GM12878 (cell line): ENCODE results near the gene TAPT1. TPM values are rescaled to one million over a fixed set of nuclear protein-coding genes. Genes with fewer than 3 reads are reported as not detected.

ENCODE experiments used
- ATAC-seq: fragments of 200-7000 bp; cut with Tn5 transposase; 3 replicates; pipeline ENCODE4 v1.9.1; 2020; ENCODE audit warnings: mild to moderate bottlenecking, moderate library complexity
- BruUV-seq: library from RNA; stranded (reverse); fragments of 400-500 nt; replicated peaks from 2 replicates; lab custom pipeline; 2021; lab: Mats Ljungman, UMichigan
- CTCF ChIA-PET: fragments of 300-600 bp; sonication (Branson Sonifier 250); formaldehyde crosslinking; extraction: SDS; loops from one replicate; lab custom pipeline; 2021; ENCODE audit warnings: inconsistent platforms; lab: Yijun Ruan, JAX
- POLR2A ChIA-PET: fragments of 350-600 bp; formaldehyde crosslinking; extraction: SDS; loops from one replicate; lab custom pipeline; 2021; ENCODE audit warnings: inconsistent platforms; lab: Charles Lee
- RAD21 ChIA-PET: fragments of 300-600 bp; sonication (Branson Sonifier 250); formaldehyde crosslinking; loops from one replicate; lab custom pipeline; 2023; ENCODE audit warnings: antibody characterized with exemption; ENCODE audit not compliant: unreplicated experiment; lab: Charles Lee
- SMC1A ChIA-PET: fragments of 300-600 bp; sonication (Branson Sonifier 250); formaldehyde crosslinking; loops from one replicate; lab custom pipeline; 2023; ENCODE audit not compliant: unreplicated experiment, uncharacterized antibody; lab: Charles Lee
- DNase-seq: peaks from one replicate; pipeline ENCODE4 v3.0.0-alpha.2; 2011; ENCODE audit warnings: low read depth, low spot score
- FAIRE-seq: peaks from 3 replicates; lab custom pipeline; 2011; peaks lifted over from hg19 to GRCh38; lab: Jason Lieb, UNC
- H2AFZ ChIP-seq: 2 replicates; pipeline ENCODE4 v1.6.0; 2011; ENCODE audit warnings: low read depth, low read length, control low read depth; ENCODE audit not compliant: control insufficient read depth
- H3K27ac ChIP-seq: 2 replicates; pipeline ENCODE4 v1.5.1; 2011; ENCODE audit warnings: control low read depth; ENCODE audit not compliant: control insufficient read depth, insufficient read depth
- H3K27me3 ChIP-seq, 2 experiments: replicated peaks in 1 of 2; 2 replicates each; pipeline versions ENCODE4 v1.6.0 to v1.6.1; 2011; ENCODE audit warnings: low read length in 1 of 2; ENCODE audit not compliant: control insufficient read depth in 2 of 2, insufficient read depth in 2 of 2
- H3K36me3 ChIP-seq, 2 experiments: 2 replicates each; pipeline ENCODE4 v1.5.1; 2011; ENCODE audit warnings: low read length in 1 of 2; ENCODE audit not compliant: control insufficient read depth in 2 of 2, insufficient read depth in 2 of 2
- H3K4me1 ChIP-seq: 2 replicates; pipeline ENCODE4 v1.6.1; 2011; ENCODE audit warnings: mild to moderate bottlenecking, low read length, moderate library complexity, mixed read lengths; ENCODE audit not compliant: control insufficient read depth, insufficient read depth
- H3K4me2 ChIP-seq: 2 replicates; pipeline ENCODE4 v1.6.0; 2011; ENCODE audit warnings: control low read depth; ENCODE audit not compliant: control insufficient read depth, insufficient read depth
- H3K4me3 ChIP-seq: fragments of 200-600 bp; sonication (generic); 2 replicates; pipeline ENCODE4 v1.5.1; 2016
- H3K79me2 ChIP-seq: 2 replicates; pipeline ENCODE4 v1.6.0; 2011; ENCODE audit warnings: low read length; ENCODE audit not compliant: control insufficient read depth, insufficient read depth
- H3K9ac ChIP-seq: 2 replicates; pipeline ENCODE4 v1.8.0; 2011; ENCODE audit warnings: low read length, control low read depth, mixed read lengths; ENCODE audit not compliant: control insufficient read depth, insufficient read depth
- H3K9me3 ChIP-seq: replicated peaks from 3 replicates; pipeline ENCODE4 v1.5.1; 2011; ENCODE audit warnings: mild to moderate bottlenecking, low read length; ENCODE audit not compliant: control insufficient read depth, insufficient read depth
- H4K20me1 ChIP-seq: 2 replicates; pipeline ENCODE4 v1.6.0; 2011; ENCODE audit not compliant: control insufficient read depth, insufficient read depth
- ATF7 ChIP-seq: fragments of 450-650 bp; IDR thresholded peaks from 2 replicates; pipeline ENCODE4 v1.6.1; 2016; ENCODE audit warnings: low read depth, mild to moderate bottlenecking
- CBX3 ChIP-seq: fragments of 200-600 bp; sonication (generic); IDR thresholded peaks from 2 replicates; pipeline ENCODE4 v1.6.1; 2016; ENCODE audit warnings: low read depth, borderline replicate concordance
- CEBPB ChIP-seq, 2 experiments: fragments of 150-350 bp in 1 of 2; IDR thresholded peaks; 2 replicates each; pipeline ENCODE4 v1.6.1; 2012 to 2014; ENCODE audit warnings: low read depth in 2 of 2, low read length in 2 of 2, borderline replicate concordance in 1 of 2, inconsistent platforms in 1 of 2
- CHD2 ChIP-seq: IDR thresholded peaks from 2 replicates; pipeline ENCODE4 v1.6.1; 2011; ENCODE audit warnings: low read depth, low read length, improper control_type of control experiment, borderline replicate concordance
- CTCF ChIP-seq, 3 experiments: IDR thresholded peaks in 2 of 3; conservative IDR thresholded peaks in 1 of 3; 2 replicates each; pipeline ENCODE4 v1.5.1; 2011; ENCODE audit warnings: low read depth in 3 of 3, low read length in 3 of 3, mild to moderate bottlenecking in 3 of 3, control low read depth in 2 of 3, moderate library complexity in 2 of 3, inconsistent platforms in 1 of 3, mixed read lengths in 1 of 3; ENCODE audit not compliant: control insufficient read depth in 2 of 3, insufficient read depth in 1 of 3; ENCODE audit errors: extremely low read depth in 1 of 3
- DPF2 ChIP-seq: fragments of 450-650 bp; IDR thresholded peaks from 2 replicates; pipeline ENCODE4 v1.6.1; 2017; ENCODE audit warnings: mild to moderate bottlenecking
- HCFC1 ChIP-seq: fragments of 150-350 bp; IDR thresholded peaks from 2 replicates; pipeline ENCODE4 v1.6.1; 2014; ENCODE audit warnings: low read length
- PAX8 ChIP-seq: fragments of 450-650 bp; IDR thresholded peaks from 2 replicates; pipeline ENCODE4 v1.6.1; 2017; ENCODE audit warnings: mild to moderate bottlenecking, moderate library complexity
- RUNX3 ChIP-seq: IDR thresholded peaks from 2 replicates; pipeline ENCODE4 v1.6.1; 2012; ENCODE audit warnings: low read length, inconsistent platforms
- SIX5 ChIP-seq: IDR thresholded peaks from 2 replicates; pipeline ENCODE4 v1.6.1; 2011; ENCODE audit warnings: mild to moderate bottlenecking, low read depth, low read length, moderate library complexity; ENCODE audit not compliant: severe bottlenecking
- SUZ12 ChIP-seq: fragments of 200-600 bp; sonication (generic); IDR thresholded peaks from one replicate; pipeline ENCODE4 v1.6.1; 2018; ENCODE audit warnings: antibody characterized with exemption, mild to moderate bottlenecking; ENCODE audit not compliant: unreplicated experiment
- WGBS: methylation state at CpG from one replicate; pipeline ENCODE4 v1.1.6; 2016; ENCODE audit warnings: low lambda C conversion rate; ENCODE audit not compliant: insufficient replicate concordance, insufficient coverage; ENCODE audit errors: missing lambda C conversion rate; 5-methylcytosine and 5-hydroxymethylcytosine counted together
- in situ Hi-C: fragments of 300-500 bp; cut with MboI; formaldehyde crosslinking; loops from 9 replicates; pipeline ENCODE4 v1.14.3; 2018; ENCODE audit warnings: mixed read lengths
- intact Hi-C: fragments of 100-400 bp; cut with micrococcal nuclease; formaldehyde crosslinking; loops from one replicate; pipeline ENCODE4 v1.14.2; 2022; ENCODE audit not compliant: unreplicated experiment
- polyA plus RNA-seq, 11 experiments: library from polyadenylated mRNA; depleted of rRNA in 4 of 11; unstranded in 6 of 11; stranded (reverse) in 5 of 11; fragments of >200 nt; fragmentation: Nextera tagmentation in 4 of 11; fragmentation: Illumina TruSeq in 1 of 11; extraction: Ambion mirVana in 4 of 11; extraction: Trizol in 1 of 11; gene quantifications; 1 replicate in 1 of 11; 2 replicates in 10 of 11; pipeline versions ENCODE4 v1.2.1 to v1.2.3, GENCODE V29; 2011 to 2016; ENCODE audit warnings: inconsistent platforms in 2 of 11, missing spikeins in 2 of 11, low read depth in 1 of 11
- total RNA-seq, 4 experiments: library from RNA; depleted of rRNA in 3 of 4; stranded (reverse); fragments of >200 nt in 3 of 4; fragmentation: Illumina TruSeq in 1 of 4; extraction: Trizol in 1 of 4; gene quantifications; 2 replicates each; pipeline versions ENCODE4 v1.2.1 to v1.2.3, GENCODE V29; 2013 to 2021
- TF ChIP-seq, protein P1 (sequence below): fragments of 450-650 bp; IDR thresholded peaks from 2 replicates; pipeline ENCODE4 v1.6.1; 2018; ENCODE audit warnings: mild to moderate bottlenecking, low read depth, moderate library complexity; ENCODE audit not compliant: partially characterized antibody
- TF ChIP-seq, protein P2 (sequence below): fragments of 450-650 bp; conservative IDR thresholded peaks from 2 replicates; pipeline ENCODE4 v1.6.1; 2017; ENCODE audit warnings: mild to moderate bottlenecking, moderate library complexity

The TAPT1 gene
- total and polyA plus RNA-seq, 10 of the 15 experiments (the other 5 are each of a cell fraction or from before 2014, with no cell fraction given) = 0.91 to 23.3 (median 9.5) TPM

GRCh38 chr4:16250661-16251365 is 24.5 kb upstream of the TAPT1 start:
- Histone ChIP-seq H3K4me2 (no peak overlapping the region), H2AFZ (no peak overlapping the region), H3K36me3 (no peaks in the 10 kb centered on the region), H3K27me3 (no peaks in the 10 kb centered on the region), H3K4me3 (no peak overlapping the region), H3K4me1 (no peaks in the 10 kb centered on the region), H3K79me2 (no peaks in the 10 kb centered on the region), H3K9ac (no peak overlapping the region), H3K9me3 (no peaks in the 10 kb centered on the region), H4K20me1 (no peaks in the 10 kb centered on the region), H3K27ac (no peak overlapping the region)
- 68% methylated on average over 5 of the region's 6 CpGs for WGBS
- intact Hi-C loops (no loop called here), in situ Hi-C loops (no loop called here)
- CTCF ChIA-PET = interaction anchor here (1.3 kb wide), 1 partner anchor 54 kb away, joined by 3 read pairs; no protein-coding TSS in a partner anchor
- FAIRE-seq = no peak
- ATAC-seq = no peak
- RAD21 ChIA-PET = no interaction called here
- DNase-seq = no peak
- POLR2A ChIA-PET = interaction anchor here (0.5 to 0.7 kb wide), 2 partner anchors 222 to 1192 kb away, joined by 3 to 4 read pairs; no protein-coding TSS in a partner anchor
- SMC1A ChIA-PET = interaction anchor here (0.6 to 1.9 kb wide), 3 partner anchors 14 to 537 kb away, joined by 3 to 6 read pairs (median 3); no protein-coding TSS in a partner anchor
- BruUV-seq = no TSS peak
- TF ChIP-seq DPF2 (no peak), CTCF (IDR thresholded peaks at IDR 0.05 in 2 of 3, conservative IDR thresholded peaks at IDR 0.05 in 1 of 3; ENCODE audit: control insufficient read depth in 2 of 3, extremely low read depth in 1 of 3, insufficient read depth in 1 of 3, low read depth in 3 of 3, low read length in 3 of 3) (no peak), PAX8 (no peak), CHD2 (no peak), CEBPB (IDR thresholded peaks at IDR 0.05; ENCODE audit: borderline replicate concordance in 1 of 2, low read depth in 2 of 2, low read length in 2 of 2) (no peak), RUNX3 (no peak), ATF7 (no peak), SIX5 (no peak), CBX3 (no peak), HCFC1 (no peak), SUZ12 (no peak)
- TF ChIP-seq, protein P1, sequence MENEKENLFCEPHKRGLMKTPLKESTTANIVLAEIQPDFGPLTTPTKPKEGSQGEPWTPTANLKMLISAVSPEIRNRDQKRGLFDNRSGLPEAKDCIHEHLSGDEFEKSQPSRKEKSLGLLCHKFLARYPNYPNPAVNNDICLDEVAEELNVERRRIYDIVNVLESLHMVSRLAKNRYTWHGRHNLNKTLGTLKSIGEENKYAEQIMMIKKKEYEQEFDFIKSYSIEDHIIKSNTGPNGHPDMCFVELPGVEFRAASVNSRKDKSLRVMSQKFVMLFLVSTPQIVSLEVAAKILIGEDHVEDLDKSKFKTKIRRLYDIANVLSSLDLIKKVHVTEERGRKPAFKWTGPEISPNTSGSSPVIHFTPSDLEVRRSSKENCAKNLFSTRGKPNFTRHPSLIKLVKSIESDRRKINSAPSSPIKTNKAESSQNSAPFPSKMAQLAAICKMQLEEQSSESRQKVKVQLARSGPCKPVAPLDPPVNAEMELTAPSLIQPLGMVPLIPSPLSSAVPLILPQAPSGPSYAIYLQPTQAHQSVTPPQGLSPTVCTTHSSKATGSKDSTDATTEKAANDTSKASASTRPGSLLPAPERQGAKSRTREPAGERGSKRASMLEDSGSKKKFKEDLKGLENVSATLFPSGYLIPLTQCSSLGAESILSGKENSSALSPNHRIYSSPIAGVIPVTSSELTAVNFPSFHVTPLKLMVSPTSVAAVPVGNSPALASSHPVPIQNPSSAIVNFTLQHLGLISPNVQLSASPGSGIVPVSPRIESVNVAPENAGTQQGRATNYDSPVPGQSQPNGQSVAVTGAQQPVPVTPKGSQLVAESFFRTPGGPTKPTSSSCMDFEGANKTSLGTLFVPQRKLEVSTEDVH = no peak
- TF ChIP-seq, protein P2, sequence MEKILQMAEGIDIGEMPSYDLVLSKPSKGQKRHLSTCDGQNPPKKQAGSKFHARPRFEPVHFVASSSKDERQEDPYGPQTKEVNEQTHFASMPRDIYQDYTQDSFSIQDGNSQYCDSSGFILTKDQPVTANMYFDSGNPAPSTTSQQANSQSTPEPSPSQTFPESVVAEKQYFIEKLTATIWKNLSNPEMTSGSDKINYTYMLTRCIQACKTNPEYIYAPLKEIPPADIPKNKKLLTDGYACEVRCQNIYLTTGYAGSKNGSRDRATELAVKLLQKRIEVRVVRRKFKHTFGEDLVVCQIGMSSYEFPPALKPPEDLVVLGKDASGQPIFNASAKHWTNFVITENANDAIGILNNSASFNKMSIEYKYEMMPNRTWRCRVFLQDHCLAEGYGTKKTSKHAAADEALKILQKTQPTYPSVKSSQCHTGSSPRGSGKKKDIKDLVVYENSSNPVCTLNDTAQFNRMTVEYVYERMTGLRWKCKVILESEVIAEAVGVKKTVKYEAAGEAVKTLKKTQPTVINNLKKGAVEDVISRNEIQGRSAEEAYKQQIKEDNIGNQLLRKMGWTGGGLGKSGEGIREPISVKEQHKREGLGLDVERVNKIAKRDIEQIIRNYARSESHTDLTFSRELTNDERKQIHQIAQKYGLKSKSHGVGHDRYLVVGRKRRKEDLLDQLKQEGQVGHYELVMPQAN = no peak
